SK-N-MC (cell line): ENCODE results near the gene BUD23.

Source experiments
- EZH2 ChIP-seq: fragments of 200-600 bp; sonication (generic); IDR thresholded peaks from one replicate; pipeline ENCODE4 v1.6.1; 2017; ENCODE audit warnings: antibody characterized with exemption
- POLR2AphosphoS5 ChIP-seq: IDR thresholded peaks from 2 replicates; pipeline ENCODE4 v1.6.1; 2012; ENCODE audit warnings: mild to moderate bottlenecking, low read depth, low read length, borderline replicate concordance

DNA sequence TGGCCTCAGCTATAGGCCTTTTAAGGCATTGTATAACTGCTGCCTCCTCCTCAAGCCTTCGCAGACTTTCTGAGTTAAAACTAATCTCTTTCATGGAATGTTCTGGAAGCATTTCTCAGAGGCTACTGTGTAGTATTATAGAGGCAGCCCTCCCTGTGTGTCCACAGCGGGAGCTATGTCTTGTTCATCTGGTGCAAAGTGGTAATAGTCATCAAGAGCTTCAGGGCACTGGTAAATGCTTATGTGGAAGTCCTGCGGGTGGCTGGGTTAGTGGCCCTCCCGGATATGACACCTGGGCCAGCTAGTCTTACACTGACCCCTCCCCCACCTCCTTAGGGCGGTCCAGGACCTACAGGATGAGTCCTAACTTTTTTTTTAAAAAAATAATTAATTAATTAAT is 57.4 kb downstream of the BUD23 start:
- TF ChIP-seq EZH2 (no peak), POLR2AphosphoS5 (no peak)
